ENCODE measurements around the gene MSH3. TPM values are rescaled to one million over a fixed set of nuclear protein-coding genes. Genes with fewer than 3 reads are reported as not detected.

MSH3 gene
- total RNA-seq, 3 donors from 2014 or later (not counting 1 experiment from before 2014, with no cell fraction given) = 11.6 to 17.1 (median 15.5) TPM

- Histone ChIP-seq H3K4me1 (ENCODE audit: control insufficient read depth, insufficient read depth, low read length) (no peaks in the 10 kb centered on the region), H3K9me3 (ENCODE audit: control insufficient read depth, insufficient read depth, low read length) (peaks cover 23% of the 10 kb centered on the region), H3K27me3 (ENCODE audit: control insufficient read depth, insufficient read depth, low read length) (no peaks in the 10 kb centered on the region), H3K4me3 (ENCODE audit: low read length) (no peak overlapping the region), H3K27ac (ENCODE audit: low read length) (no peak overlapping the region), H3K36me3 (ENCODE audit: control insufficient read depth, insufficient read depth, low read length) (no peaks in the 10 kb centered on the region)
- no peak overlapping the region for H3K27ac Mint-ChIP-seq
- no peak overlapping the region for H3K4me3 Mint-ChIP-seq
- intact Hi-C loops (cut with micrococcal nuclease) = no loop called here
- DNase-seq = no peak
- peaks cover 0 to 6% of the 10 kb centered on the region in 2 donors for H3K4me1 Mint-ChIP-seq
- ATAC-seq = no peak
- WGBS (ENCODE audit: insufficient coverage) = 40% methylated on average over 1 of the region's 1 CpG
- peaks cover 6 to 8% of the 10 kb centered on the region in 2 donors for H3K9me3 Mint-ChIP-seq
- peaks cover 13% of the 10 kb centered on the region for H3K36me3 Mint-ChIP-seq
- TF ChIP-seq CTCF (IDR thresholded peaks at IDR 0.05) = no peak
- no peaks in the 10 kb centered on the region for H3K27me3 Mint-ChIP-seq (ENCODE audit: low read depth in 2 of 2)
Observed at GRCh38 chr5:80904533-80905187, 250.2 kb downstream of the MSH3 start.

- Histone ChIP-seq H3K4me3 (ENCODE audit: low read length) (no peak overlapping the region), H3K4me1 (ENCODE audit: control insufficient read depth, insufficient read depth, low read length) (no peaks in the 10 kb centered on the region), H3K27ac (ENCODE audit: low read length) (no peak overlapping the region), H3K27me3 (ENCODE audit: control insufficient read depth, insufficient read depth, low read length) (no peaks in the 10 kb centered on the region), H3K9me3 (ENCODE audit: control insufficient read depth, insufficient read depth, low read length) (peaks cover 19% of the 10 kb centered on the region), H3K36me3 (ENCODE audit: control insufficient read depth, insufficient read depth, low read length) (no peaks in the 10 kb centered on the region)
- ATAC-seq (no peak), DNase-seq (no peak)
- Mint-ChIP-seq H3K9me3 (peaks cover 6 to 8% of the 10 kb centered on the region in 2 donors), H3K36me3 (peaks cover 13% of the 10 kb centered on the region), H3K27me3 (ENCODE audit: low read depth in 2 of 2) (no peaks in the 10 kb centered on the region), H3K27ac (no peak overlapping the region), H3K4me3 (no peak overlapping the region), H3K4me1 (peaks cover 0 to 6% of the 10 kb centered on the region in 2 donors)
- intact Hi-C loops (cut with micrococcal nuclease) = no loop called here
- 100% methylated on average over 1 of the region's 1 CpG for WGBS (ENCODE audit: insufficient coverage)
- TF ChIP-seq CTCF (IDR thresholded peaks at IDR 0.05) = no peak
Observed at GRCh38 chr5:80905405-80905804, 251.0 kb downstream of the MSH3 start.

- Mint-ChIP-seq H3K4me3 (no peak overlapping the region), H3K9me3 (no peaks in the 10 kb centered on the region), H3K36me3 (no peaks in the 10 kb centered on the region), H3K27ac (no peak overlapping the region), H3K27me3 (ENCODE audit: low read depth in 2 of 2) (no peaks in the 10 kb centered on the region), H3K4me1 (no peaks in the 10 kb centered on the region)
- no peak overlapping the region for H3K4me3 ChIP-seq (ENCODE audit: low read length)
- WGBS (ENCODE audit: insufficient coverage) = 94% methylated on average over 2 of the region's 3 CpGs
- no peak overlapping the region for H3K27ac ChIP-seq (ENCODE audit: low read length)
- no peak for TF ChIP-seq CTCF (IDR thresholded peaks at IDR 0.05)
- no peaks in the 10 kb centered on the region for H3K27me3 ChIP-seq (ENCODE audit: control insufficient read depth, insufficient read depth, low read length)
- ATAC-seq (no peak), DNase-seq (no peak)
- H3K36me3 ChIP-seq (ENCODE audit: control insufficient read depth, insufficient read depth, low read length) = no peaks in the 10 kb centered on the region
- intact Hi-C loops (cut with micrococcal nuclease) = no loop called here
- no peaks in the 10 kb centered on the region for H3K4me1 ChIP-seq (ENCODE audit: control insufficient read depth, insufficient read depth, low read length)
- no peaks in the 10 kb centered on the region for H3K9me3 ChIP-seq (ENCODE audit: control insufficient read depth, insufficient read depth, low read length)
Observed at GRCh38 chr5:80912479-80912878, 258.0 kb downstream of the MSH3 start.

GRCh38 chr5:80915716-80916115, 261.3 kb downstream of the MSH3 start:
- ATAC-seq = no peak
- DNase-seq = no peak
- WGBS (ENCODE audit: insufficient coverage) = 100% methylated on average over 1 of the region's 1 CpG
- Mint-ChIP-seq H3K4me1 (no peaks in the 10 kb centered on the region), H3K27ac (no peak overlapping the region), H3K27me3 (ENCODE audit: low read depth in 2 of 2) (no peaks in the 10 kb centered on the region), H3K36me3 (no peaks in the 10 kb centered on the region), H3K9me3 (no peaks in the 10 kb centered on the region), H3K4me3 (no peak overlapping the region)
- no peak for TF ChIP-seq CTCF (IDR thresholded peaks at IDR 0.05)
- no peaks in the 10 kb centered on the region for H3K4me1 ChIP-seq (ENCODE audit: control insufficient read depth, insufficient read depth, low read length)
- H3K27me3 ChIP-seq (ENCODE audit: control insufficient read depth, insufficient read depth, low read length) = no peaks in the 10 kb centered on the region
- H3K36me3 ChIP-seq (ENCODE audit: control insufficient read depth, insufficient read depth, low read length) = no peaks in the 10 kb centered on the region
- intact Hi-C loops (cut with micrococcal nuclease) = no loop called here
- H3K9me3 ChIP-seq (ENCODE audit: control insufficient read depth, insufficient read depth, low read length) = no peaks in the 10 kb centered on the region
- H3K4me3 ChIP-seq (ENCODE audit: low read length) = no peak overlapping the region
- H3K27ac ChIP-seq (ENCODE audit: low read length) = no peak overlapping the region

All from natural killer cell (primary cell).